ENCODE measurements around the gene STK39. TPM values are rescaled to one million over a fixed set of nuclear protein-coding genes. Genes with fewer than 3 reads are reported as not detected.

STK39 gene
- total RNA-seq, 1 experiment from 2014 or later = 22.1 TPM

DNA sequence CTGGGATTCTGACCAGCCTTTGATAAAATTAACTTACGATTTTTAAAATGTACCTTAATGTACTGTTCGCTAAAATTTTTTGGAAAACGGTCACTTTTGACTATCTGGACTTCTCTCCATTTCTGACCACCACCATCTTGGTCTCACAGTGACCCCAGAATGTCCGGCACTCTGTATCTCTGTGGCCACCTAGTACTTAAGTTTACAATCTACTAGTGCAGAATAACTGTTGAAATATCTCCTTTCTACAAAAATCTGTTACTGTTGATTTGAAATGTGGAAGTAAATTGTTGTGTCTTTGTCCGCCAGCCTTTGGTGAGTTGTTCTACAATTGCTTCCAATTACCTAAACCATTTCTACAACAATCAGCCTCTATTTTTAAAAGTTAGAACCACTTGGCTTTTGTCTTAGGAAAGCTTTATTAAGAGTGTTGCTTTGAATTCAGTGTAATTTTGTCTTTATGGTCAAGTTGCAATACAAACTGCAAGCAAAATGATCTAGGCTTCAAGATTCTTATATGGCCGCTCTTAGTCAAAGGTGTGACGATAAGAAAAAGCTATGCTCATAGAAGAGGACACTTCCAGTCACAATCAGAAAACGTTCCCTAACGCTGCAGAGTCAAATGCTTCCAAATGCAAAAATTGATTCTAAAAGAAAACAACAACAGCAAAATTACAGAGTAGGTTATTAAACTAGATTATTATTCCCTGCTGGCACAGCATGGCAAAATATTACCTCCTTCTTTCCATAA, 283.3 kb downstream of the STK39 start:
- H3K23ac ChIP-seq (ENCODE audit: insufficient read length, low read depth, low read length) = no peak overlapping the region
- H3K4me2 ChIP-seq (ENCODE audit: insufficient read depth, insufficient read length, low read length) = no peak overlapping the region
- no peak overlapping the region for H2AFZ ChIP-seq (ENCODE audit: low read length)
- DNase-seq = no peak
- no peak overlapping the region for H2BK5ac ChIP-seq (ENCODE audit: insufficient read length, low read length)
- no peaks in the 10 kb centered on the region for H3K9me3 Mint-ChIP-seq
- H3K14ac ChIP-seq (ENCODE audit: insufficient read depth, low read length) = no peak overlapping the region
- no peak overlapping the region for H3K18ac ChIP-seq (ENCODE audit: insufficient read length, low read depth, low read length)
- TF ChIP-seq, protein P1, sequence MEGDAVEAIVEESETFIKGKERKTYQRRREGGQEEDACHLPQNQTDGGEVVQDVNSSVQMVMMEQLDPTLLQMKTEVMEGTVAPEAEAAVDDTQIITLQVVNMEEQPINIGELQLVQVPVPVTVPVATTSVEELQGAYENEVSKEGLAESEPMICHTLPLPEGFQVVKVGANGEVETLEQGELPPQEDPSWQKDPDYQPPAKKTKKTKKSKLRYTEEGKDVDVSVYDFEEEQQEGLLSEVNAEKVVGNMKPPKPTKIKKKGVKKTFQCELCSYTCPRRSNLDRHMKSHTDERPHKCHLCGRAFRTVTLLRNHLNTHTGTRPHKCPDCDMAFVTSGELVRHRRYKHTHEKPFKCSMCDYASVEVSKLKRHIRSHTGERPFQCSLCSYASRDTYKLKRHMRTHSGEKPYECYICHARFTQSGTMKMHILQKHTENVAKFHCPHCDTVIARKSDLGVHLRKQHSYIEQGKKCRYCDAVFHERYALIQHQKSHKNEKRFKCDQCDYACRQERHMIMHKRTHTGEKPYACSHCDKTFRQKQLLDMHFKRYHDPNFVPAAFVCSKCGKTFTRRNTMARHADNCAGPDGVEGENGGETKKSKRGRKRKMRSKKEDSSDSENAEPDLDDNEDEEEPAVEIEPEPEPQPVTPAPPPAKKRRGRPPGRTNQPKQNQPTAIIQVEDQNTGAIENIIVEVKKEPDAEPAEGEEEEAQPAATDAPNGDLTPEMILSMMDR (conservative IDR thresholded peaks at IDR 0.05) = no peak
- H3K79me1 ChIP-seq (ENCODE audit: insufficient read depth, low read depth, low read length, poor library complexity, severe bottlenecking) = no peaks in the 10 kb centered on the region
- no peak overlapping the region for H4K91ac ChIP-seq (ENCODE audit: insufficient read length, low read depth, low read length)
- H3K27me3 Mint-ChIP-seq (ENCODE audit: low read depth) = no peaks in the 10 kb centered on the region
- no peak overlapping the region for H4K5ac ChIP-seq (ENCODE audit: insufficient read length, low read depth, low read length)
- H3K27me3 ChIP-seq (ENCODE audit: insufficient read depth, low read length) = no peaks in the 10 kb centered on the region
- peaks cover 3% of the 10 kb centered on the region; the same call in 1 of the 2 replicates for H3K4me1 ChIP-seq (ENCODE audit: insufficient read depth, low read length)
- H3K56ac ChIP-seq (ENCODE audit: insufficient read length, low read depth, low read length) = no peak overlapping the region
- H3K4me3 Mint-ChIP-seq = no peak overlapping the region
- no peak overlapping the region for H2BK120ac ChIP-seq (ENCODE audit: low read depth, low read length, poor library complexity, severe bottlenecking)
- no CpG with 5 or more reads among the region's 9 CpGs for WGBS (ENCODE audit: extremely low coverage, insufficient read length, low lambda C conversion rate)
- H3K4me1 Mint-ChIP-seq = peaks cover 31 to 33% of the 10 kb centered on the region in 2 experiments
- peak overlapping the region in 1 of 3 experiments; percentile 40; a peak in 1 of 7 replicates for H3K27ac Mint-ChIP-seq
- no peaks in the 10 kb centered on the region for H3K79me2 ChIP-seq (ENCODE audit: insufficient read depth, low read length)
- no peaks in the 10 kb centered on the region for H3K36me3 Mint-ChIP-seq (ENCODE audit: insufficient read depth in 1 of 3, low read depth in 3 of 3)
- H4K20me1 ChIP-seq (ENCODE audit: control insufficient read depth, insufficient read depth, insufficient read length) = no peaks in the 10 kb centered on the region
- H3K9ac ChIP-seq (ENCODE audit: extremely low read depth, insufficient read length, low read length) = no peak overlapping the region
- no peak overlapping the region for H4K8ac ChIP-seq (replicated peaks; ENCODE audit: insufficient read length, low read depth, low read length)
- no peak overlapping the region for H3K27ac ChIP-seq (ENCODE audit: insufficient read length, low read depth, low read length)
- no peak overlapping the region for H3T11ph ChIP-seq (ENCODE audit: low read length)
- H2BK20ac ChIP-seq (ENCODE audit: low read depth, low read length, poor library complexity, severe bottlenecking) = no peak overlapping the region
- no peaks in the 10 kb centered on the region for H3K23me2 ChIP-seq (ENCODE audit: insufficient read length, low read depth, low read length, poor library complexity, severe bottlenecking)
- H2BK12ac ChIP-seq (ENCODE audit: insufficient read length, low read depth, low read length) = no peak overlapping the region
- no peak overlapping the region for H2AK5ac ChIP-seq (ENCODE audit: insufficient read length, low read length)
- no peak overlapping the region for H2BK15ac ChIP-seq (ENCODE audit: low read depth, low read length)
- no peak overlapping the region for H3K4ac ChIP-seq (ENCODE audit: low read depth, low read length)
- H3K9me3 ChIP-seq (ENCODE audit: control insufficient read depth, low read depth, low read length) = no peaks in the 10 kb centered on the region
